Measurements from ENCODE around the gene HOXD4. TPM values are rescaled to one million over a fixed set of nuclear protein-coding genes. Genes with fewer than 3 reads are reported as not detected.

HOXD4 gene
- total RNA-seq, 1 donor from 2014 or later: not detected

- DNase-seq (ENCODE audit: low spot score) (no peak), ATAC-seq (no peak)
Observed at GRCh38 chr2:176155356-176156044, 4.2 kb downstream of the HOXD4 start.

GRCh38 chr2:176156301-176156806 lies 5.0 kb downstream of the HOXD4 start:
- ATAC-seq (no peak), DNase-seq (ENCODE audit: low spot score) (no peak)

- no peak for DNase-seq (ENCODE audit: low spot score)
- ATAC-seq: no peak
Observed at GRCh38 chr2:176156807-176157498, 5.6 kb downstream of the HOXD4 start, which contains the start of gene HOXD3. TSS of gene HOXD3 (plus strand) at chr2:176157307. CDS start at chr2:176169115, 11,808 bp downstream.

- DNase-seq (ENCODE audit: low spot score) (no peak), ATAC-seq (no peak)
Observed at GRCh38 chr2:176157499-176158185, 6.3 kb downstream of the HOXD4 start.

GRCh38 chr2:176158186-176158591 lies 6.8 kb downstream of the HOXD4 start:
- DNase-seq (ENCODE audit: low spot score): no peak
- ATAC-seq: no peak

DNA sequence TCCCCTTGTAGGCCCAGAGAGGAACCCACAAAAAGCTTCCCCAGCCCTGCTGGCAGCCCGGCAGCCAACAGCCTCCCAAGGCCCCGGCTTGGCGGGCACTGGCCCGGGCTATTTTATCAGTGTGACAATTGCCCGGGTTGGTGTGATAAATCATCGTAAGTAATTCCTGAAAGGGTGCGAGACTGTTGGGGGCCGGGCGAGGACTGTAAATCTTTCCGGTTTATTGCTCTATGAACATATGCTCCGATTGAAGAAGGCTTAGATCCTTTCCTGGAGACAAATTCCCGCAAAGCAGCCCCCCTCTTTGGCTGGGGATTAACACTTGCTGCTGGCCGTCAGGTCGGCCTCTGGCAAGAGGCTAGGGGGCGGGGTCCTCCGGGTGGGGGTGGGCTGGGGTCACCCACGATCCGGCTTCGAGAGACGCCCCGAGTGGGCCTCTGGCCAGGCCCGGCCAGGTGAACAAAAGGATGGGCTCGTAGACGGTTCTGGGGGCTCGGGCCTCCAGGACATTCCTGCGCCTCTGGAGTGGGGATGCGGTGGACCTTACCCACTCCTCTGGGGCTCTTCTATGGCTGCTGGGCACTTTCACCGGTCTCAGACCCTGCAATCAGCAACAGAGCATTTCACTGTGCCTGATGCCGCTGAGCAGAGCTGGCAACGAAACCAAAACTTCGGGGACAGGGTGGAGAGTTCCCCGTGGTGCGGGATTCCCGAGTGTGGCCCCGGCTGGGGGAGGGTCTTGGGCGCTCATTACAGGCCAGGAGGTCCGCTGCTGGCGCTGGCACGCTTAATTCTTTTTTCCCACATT lies 7.7 kb downstream of the HOXD4 start:
- no peak for DNase-seq (ENCODE audit: low spot score)
- ATAC-seq: no peak

DNA sequence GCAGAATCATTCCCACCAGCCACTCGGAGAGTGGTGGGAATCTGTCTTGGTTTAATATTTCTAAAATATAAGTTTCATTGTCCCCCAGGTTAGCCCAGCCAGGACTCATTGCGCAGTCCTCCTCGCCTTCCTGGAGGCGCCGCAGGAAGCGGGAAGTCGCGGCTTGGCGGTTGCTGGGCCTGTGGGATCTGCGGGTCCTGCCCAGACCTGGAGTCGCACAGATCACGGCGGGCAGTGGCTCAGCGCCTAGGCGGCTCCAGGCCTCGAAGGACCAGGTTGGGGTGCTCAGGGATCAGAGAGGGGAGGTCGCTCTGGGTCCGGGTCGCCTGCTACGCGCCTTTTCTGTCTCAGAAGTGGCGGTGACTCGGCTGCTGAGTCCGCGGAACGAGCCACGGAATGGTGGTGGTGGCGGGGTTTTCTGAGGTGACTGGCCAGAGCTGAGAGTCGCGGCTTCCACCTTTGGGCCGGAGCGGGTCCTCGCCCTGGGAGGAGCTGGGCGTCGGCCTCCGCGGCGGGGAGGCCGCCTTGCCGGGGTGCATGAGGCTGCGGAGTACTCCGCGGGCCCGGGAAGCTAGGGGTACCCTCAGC lies 8.4 kb downstream of the HOXD4 start:
- DNase-seq (ENCODE audit: low spot score) (no peak), ATAC-seq (no peak)

DNA sequence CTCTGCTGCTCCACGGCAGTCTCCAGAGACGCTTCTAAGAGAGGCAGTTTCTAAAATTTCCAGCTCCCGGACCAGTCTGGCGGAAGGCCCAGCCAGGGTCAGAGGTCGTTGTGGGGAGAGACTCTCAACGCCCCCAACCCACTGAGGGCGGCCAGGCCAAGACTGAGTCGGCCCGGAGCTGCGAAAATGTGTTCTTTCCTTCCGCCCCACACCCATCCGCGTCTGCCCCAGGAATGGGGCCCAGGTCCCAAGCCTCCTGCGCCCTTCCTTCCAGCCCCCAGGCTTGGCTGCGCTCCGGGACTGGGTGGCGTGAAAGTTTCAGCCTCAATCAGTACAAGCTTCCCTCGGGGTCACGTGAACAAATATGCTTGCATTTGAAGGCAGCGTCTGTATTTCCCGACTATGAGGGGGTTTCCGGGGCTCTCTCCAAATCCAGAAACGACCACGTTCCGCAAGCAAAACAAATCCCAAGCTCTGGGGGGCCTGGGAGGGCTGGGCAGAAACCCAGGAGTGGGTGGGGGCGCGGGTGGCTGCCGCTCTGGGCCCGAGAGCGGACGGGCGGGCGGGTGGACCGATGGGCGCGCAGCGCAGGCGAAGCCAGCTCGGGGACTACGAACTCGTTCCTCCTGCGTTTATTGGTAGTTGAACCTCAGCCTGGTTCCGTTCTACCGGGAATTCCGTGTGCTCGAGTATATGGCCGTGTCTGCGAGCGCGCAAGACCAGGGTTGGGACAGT lies 9.1 kb downstream of the HOXD4 start:
- DNase-seq (ENCODE audit: low spot score) (no peak), ATAC-seq (no peak)

GRCh38 chr2:176160986-176161824 lies 9.9 kb downstream of the HOXD4 start:
- ATAC-seq (no peak), DNase-seq (ENCODE audit: low spot score) (no peak)

- ATAC-seq (no peak), DNase-seq (ENCODE audit: low spot score) (no peak)
Observed at GRCh38 chr2:176161825-176162626, 10.7 kb downstream of the HOXD4 start.

- ATAC-seq: no peak
- DNase-seq (ENCODE audit: low spot score): no peak
Observed at GRCh38 chr2:176162911-176163671, 11.7 kb downstream of the HOXD4 start.

DNA sequence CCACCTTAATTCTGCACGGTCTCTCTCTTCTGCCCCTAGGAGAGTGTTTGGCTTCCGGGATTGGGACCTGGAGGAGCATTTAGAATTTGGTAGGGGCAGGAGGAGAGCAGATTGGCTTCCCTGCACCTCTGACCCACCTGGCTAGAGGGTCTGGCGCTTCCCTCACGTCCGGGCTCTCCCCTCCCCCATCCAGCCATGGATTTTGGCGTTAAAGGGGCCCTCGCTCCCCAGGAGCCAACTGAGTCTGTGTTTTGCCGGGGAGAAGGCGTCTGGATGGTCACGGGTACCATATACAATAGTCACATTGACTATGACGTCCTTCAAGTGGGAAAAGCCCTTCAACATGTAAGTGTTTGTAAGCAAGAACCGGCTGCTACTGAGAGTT lies 12.3 kb downstream of the HOXD4 start:
- DNase-seq (ENCODE audit: low spot score) (no peak), ATAC-seq (no peak)

DNA sequence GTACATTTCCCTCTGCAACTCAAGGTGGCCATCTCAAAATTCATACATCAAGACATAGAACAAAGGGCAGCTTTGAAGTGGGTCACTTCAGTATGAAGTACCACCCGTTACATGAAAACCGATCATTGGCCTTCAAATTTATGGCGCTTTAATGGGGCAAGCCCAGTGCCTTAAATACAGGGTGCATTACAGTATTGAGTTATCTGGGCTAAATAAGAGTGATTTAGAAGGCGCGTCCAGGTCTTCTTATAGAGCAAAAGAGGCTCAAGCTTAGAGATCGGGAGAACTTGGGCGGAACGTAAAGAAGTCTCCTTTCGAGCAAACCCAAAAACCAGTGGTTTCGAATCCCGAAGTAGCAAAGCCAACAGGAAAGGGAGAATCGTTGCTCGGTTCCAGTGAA lies 12.9 kb downstream of the HOXD4 start:
- ATAC-seq (no peak), DNase-seq (ENCODE audit: low spot score) (no peak)

DNA sequence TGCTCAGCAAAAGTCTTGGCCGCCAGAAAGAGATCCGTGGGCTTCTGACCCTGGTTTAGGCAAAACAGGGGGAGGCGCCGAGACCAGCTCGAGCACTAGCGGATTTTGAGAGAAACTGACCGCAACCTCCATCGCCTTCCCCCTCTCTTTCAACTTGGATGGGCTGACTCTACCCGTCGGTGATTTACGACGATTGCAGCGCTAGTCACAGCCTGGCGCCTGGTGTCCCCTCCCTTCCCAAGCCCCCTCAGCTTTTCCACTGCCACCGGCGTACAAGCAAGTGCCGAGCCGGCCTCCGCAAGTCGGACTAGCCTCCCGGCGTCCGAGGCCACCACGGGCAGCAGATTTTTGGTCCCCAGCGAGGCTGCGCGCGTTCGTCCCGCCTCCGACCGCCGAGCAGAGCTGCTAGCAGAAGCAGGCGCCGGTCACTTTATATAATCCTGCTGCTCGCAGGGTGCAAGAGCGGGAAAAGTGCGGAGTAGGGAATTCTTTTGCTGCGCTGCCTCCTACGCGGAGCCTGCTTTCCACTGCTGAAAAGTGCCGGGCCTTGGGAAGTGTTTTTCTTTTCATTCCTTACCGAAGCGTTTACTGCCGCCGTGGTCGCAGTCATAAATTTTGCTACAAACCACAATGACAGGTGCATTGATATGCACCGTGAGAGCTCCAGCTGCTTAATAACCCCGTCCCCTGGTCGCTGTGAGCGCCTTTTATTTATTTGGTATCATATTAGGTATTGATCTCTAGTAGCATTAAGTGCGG lies 13.4 kb downstream of the HOXD4 start:
- DNase-seq (ENCODE audit: low spot score): no peak

GRCh38 chr2:176165370-176166050 lies 14.2 kb downstream of the HOXD4 start:
- DNase-seq (ENCODE audit: low spot score): no peak
- no peak for ATAC-seq

More for the DNA sequence above, 13.4 kb downstream of the HOXD4 start:
- no peak for ATAC-seq

DNA sequence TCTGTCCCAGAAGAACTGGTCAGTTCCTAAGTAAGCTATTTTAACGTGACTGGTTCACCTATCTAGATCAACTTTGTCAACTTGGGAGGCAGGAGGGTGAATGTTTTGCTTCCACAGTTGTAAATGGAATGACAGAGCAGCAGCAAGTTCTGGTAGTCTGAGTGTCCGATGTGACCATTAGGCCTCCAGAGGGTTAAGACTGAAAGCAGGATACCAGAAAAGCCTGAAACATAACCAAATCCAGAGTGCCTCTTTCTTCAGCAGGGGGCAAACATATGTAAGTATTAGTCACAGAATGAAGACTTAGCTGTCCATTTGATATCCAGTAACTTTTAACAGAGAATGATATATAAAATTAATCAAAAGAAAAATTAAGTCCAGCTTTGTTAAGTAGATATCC lies 14.9 kb downstream of the HOXD4 start:
- ATAC-seq: no peak
- no peak for DNase-seq (ENCODE audit: low spot score)

Data from left lobe of liver (tissue), 2 donors.